ENCODE measurements around the gene RBM33.

DNA sequence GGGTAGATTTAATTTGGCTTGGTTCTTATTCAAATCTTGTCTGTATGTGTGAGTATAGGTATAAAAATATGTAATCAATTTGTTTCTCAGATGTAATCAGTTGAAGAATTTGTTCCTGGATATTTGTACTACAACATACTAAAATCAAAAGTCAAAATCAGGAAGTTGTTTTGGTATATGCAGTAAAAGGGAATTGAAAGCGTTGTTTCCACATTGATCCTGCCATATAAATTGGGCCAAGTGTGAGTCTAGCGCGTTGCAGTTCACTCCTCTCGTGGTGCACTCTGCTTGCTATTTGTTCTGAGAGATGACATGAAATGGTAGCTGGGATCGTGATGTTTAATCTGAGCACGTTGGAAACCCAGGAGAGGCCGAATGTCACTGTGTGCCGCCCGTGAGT lies 111.9 kb downstream of the RBM33 start:
- TF ChIP-seq, protein P1, sequence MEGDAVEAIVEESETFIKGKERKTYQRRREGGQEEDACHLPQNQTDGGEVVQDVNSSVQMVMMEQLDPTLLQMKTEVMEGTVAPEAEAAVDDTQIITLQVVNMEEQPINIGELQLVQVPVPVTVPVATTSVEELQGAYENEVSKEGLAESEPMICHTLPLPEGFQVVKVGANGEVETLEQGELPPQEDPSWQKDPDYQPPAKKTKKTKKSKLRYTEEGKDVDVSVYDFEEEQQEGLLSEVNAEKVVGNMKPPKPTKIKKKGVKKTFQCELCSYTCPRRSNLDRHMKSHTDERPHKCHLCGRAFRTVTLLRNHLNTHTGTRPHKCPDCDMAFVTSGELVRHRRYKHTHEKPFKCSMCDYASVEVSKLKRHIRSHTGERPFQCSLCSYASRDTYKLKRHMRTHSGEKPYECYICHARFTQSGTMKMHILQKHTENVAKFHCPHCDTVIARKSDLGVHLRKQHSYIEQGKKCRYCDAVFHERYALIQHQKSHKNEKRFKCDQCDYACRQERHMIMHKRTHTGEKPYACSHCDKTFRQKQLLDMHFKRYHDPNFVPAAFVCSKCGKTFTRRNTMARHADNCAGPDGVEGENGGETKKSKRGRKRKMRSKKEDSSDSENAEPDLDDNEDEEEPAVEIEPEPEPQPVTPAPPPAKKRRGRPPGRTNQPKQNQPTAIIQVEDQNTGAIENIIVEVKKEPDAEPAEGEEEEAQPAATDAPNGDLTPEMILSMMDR (IDR thresholded peaks at IDR 0.05), result no peak
- no peak for TF ChIP-seq POLR2AphosphoS5 (IDR thresholded peaks at IDR 0.05; ENCODE audit: low read depth, low read length)
- TF ChIP-seq, protein P2, sequence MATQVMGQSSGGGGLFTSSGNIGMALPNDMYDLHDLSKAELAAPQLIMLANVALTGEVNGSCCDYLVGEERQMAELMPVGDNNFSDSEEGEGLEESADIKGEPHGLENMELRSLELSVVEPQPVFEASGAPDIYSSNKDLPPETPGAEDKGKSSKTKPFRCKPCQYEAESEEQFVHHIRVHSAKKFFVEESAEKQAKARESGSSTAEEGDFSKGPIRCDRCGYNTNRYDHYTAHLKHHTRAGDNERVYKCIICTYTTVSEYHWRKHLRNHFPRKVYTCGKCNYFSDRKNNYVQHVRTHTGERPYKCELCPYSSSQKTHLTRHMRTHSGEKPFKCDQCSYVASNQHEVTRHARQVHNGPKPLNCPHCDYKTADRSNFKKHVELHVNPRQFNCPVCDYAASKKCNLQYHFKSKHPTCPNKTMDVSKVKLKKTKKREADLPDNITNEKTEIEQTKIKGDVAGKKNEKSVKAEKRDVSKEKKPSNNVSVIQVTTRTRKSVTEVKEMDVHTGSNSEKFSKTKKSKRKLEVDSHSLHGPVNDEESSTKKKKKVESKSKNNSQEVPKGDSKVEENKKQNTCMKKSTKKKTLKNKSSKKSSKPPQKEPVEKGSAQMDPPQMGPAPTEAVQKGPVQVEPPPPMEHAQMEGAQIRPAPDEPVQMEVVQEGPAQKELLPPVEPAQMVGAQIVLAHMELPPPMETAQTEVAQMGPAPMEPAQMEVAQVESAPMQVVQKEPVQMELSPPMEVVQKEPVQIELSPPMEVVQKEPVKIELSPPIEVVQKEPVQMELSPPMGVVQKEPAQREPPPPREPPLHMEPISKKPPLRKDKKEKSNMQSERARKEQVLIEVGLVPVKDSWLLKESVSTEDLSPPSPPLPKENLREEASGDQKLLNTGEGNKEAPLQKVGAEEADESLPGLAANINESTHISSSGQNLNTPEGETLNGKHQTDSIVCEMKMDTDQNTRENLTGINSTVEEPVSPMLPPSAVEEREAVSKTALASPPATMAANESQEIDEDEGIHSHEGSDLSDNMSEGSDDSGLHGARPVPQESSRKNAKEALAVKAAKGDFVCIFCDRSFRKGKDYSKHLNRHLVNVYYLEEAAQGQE (IDR thresholded peaks at IDR 0.05; ENCODE audit: insufficient read depth in 1 of 2, low read depth in 2 of 2, low read length in 1 of 2), result no peak
